ENCODE measurements around the gene COQ2.
"Not testable (repeated sequence)": the region's sequence is repeated elsewhere in the genome, so short reads cannot be mapped to it uniquely, and the experiment has no call there.

The COQ2 gene, protein sequence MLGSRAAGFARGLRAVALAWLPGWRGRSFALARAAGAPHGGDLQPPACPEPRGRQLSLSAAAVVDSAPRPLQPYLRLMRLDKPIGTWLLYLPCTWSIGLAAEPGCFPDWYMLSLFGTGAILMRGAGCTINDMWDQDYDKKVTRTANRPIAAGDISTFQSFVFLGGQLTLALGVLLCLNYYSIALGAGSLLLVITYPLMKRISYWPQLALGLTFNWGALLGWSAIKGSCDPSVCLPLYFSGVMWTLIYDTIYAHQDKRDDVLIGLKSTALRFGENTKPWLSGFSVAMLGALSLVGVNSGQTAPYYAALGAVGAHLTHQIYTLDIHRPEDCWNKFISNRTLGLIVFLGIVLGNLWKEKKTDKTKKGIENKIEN

DNA sequence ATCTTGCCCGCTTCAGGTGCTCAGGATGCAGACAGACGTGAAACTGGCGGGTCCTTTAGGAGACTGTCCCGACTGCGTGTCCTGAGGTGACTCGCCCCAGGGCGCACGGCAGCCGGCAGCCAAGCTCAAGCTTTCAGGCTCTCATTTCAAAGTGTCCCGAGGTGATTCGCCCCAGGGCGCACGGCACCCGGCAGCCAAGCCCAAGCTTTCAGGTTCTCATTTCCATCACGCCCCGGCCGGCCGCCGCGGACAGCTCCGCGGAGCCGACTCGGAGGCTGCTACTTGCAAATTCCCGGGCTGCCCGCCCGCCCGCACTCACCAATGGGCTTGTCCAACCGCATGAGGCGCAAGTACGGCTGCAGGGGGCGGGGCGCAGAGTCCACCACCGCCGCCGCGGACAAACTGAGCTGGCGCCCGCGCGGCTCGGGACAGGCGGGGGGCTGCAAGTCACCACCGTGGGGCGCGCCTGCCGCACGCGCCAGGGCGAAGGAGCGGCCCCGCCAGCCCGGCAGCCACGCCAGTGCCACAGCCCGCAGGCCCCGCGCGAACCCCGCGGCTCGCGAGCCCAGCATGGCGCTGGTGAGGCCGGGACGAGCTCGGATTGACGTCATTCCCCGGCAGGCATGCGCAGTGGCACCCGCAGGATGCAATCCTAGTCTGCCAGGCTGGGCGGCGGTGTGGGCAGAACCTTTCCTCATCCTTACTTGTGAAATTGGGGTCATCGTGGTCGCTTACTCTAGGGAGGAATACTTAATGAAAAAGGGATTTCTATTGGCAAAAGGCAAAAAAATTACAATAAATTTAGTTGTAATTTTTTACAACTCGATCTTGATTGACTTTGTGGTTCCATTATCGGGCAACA lies at the start of gene COQ2:
Gene COQ2, minus strand, starts transcription at position 606 of the 862 bp plus-strand sequence. Its CDS starts 34 bp downstream, at position 572.
- DNase-seq (ENCODE audit: low read depth in 2 of 2): peak; percentile 79 to 92

DNA sequence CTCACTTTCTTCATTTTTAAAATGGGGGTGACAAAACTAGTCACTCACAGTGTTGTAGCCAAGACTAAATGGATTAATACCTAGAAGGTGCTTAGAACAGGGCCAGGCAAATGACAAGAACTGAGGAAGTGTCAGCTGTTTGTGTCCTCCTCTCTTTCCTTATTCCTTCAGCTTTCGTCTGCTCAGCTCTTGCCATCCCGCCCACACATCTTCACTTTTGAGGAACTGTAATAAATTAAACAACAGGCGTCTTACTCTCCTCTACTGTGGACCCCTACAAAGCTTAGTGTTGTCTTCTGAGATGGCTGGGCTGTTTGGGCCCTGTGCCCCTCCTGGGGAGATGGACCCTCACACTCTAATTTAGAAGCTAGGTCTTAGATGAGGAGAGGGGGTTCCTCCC lies 47.4 kb upstream of the COQ2 start:
- DNase-seq (ENCODE audit: low read depth in 2 of 2): no peak

DNA sequence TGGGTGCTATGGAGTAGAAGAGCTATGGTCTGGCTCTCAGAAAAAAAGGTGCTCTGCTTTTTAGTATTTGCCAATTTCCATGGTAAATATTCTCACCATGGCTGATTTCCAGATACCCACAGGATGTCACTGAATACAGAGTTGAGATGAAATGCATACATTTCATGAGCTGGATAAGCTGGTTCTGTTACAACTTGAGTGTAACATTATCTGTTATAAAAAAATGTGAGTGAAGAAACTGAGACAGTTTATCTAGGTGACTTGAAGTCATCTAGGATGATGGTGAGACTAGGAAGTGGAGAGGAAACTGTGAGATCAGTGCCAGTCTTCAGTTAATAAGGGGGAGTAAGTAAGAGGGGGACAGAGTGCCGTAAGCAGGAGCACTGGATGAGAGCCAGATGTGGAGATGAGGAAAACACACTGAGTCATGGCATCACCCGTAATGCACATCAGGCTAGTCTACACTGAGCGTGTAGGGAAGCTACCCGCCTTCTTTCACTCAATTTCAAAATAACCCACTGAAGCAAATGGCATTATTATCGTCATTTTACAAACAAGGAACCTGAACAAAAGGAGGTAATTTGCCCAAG lies 45.0 kb upstream of the COQ2 start:
- no peak for DNase-seq (ENCODE audit: low read depth in 2 of 2)

DNA sequence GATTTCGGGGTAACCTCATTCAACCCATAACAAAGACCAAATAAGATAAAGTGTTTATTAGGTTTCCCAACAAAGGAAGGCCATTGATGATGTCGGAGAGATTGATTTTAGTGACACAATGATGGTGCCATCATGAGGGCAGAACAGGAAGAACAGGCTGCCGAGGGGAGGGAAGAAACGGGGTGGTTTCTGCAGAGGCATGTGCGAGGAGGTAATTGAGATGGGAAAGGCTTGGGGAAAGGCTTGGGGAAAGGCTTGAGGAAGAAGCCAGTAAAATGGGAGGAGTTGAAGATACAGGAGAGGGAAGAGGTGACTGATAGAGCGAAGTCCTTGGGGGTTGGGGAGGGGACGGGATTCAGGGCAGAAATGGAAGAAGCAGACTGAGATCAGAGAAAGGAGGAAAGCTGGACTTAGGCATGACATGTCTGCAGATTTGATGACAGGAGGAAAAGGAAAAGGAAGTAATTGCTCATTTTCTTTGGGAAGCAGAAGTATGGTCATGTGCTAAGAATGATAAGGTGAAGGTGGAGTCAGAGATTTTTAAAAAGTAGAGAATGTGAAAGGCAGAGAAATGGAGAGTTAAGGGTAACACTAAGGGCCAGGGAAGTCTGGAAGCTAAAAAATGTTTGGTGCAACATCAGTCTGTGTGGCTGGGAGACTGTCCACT lies 44.1 kb upstream of the COQ2 start:
- no peak for DNase-seq (ENCODE audit: low read depth in 2 of 2)

DNA sequence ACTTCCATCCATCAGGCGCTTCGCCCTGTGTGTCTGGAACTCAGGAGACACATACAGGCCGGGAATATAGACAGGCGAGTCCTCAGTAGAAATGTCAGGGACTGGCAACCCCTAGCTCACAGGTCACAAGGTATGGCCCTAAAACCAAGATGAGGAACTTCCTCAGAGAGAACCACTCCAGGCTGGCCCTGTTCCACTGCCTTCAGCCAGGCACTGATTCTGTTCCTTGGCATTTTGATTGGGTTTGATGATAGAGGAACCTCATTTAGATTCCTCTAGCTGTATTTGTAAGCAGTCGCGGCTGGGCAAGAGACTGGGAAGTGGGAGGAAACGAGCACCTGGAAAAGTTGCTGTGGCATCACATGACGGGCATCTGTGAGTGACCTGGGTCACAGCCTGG lies 41.9 kb upstream of the COQ2 start:
- no peak for DNase-seq (ENCODE audit: low read depth in 2 of 2)

DNA sequence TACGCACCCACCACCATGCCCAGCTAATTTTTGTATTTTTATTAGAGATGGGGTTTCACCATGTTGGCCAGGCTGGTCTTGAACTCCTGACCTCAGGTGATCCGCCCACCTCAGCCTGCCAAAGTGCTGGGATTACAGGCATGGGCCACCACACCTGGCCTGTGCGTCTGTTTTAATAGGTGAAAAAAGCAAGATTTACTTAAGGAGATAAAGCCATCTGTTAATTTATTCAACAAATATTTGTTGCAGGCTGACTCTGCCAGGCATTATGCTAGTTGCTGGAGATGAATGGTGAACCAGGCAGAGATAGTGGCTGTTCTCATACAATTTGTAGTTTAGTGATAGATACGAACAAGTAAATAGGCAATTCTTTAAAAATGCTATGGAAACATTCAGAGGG lies 40.7 kb upstream of the COQ2 start:
- not testable (repeated sequence) for DNase-seq (ENCODE audit: low read depth in 2 of 2)

DNA sequence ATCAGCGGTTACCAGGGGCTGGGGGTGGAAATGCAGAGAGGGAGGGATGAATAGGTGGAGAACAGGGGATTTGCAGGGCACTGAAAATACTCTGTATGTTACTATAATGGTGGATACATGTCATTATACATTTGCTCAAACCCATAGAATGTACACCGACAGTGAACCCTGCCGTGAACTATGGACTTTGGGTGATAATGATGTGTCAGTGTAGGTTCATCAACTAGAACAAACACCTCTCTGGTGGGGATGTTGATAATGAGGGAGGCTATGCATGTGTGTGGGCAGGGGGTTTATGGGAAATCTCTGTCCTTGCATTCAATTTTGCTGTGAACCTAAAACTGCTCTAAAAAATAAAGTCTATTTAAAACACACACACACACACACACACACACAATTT lies 38.5 kb upstream of the COQ2 start:
- DNase-seq (ENCODE audit: low read depth in 2 of 2): no peak

DNA sequence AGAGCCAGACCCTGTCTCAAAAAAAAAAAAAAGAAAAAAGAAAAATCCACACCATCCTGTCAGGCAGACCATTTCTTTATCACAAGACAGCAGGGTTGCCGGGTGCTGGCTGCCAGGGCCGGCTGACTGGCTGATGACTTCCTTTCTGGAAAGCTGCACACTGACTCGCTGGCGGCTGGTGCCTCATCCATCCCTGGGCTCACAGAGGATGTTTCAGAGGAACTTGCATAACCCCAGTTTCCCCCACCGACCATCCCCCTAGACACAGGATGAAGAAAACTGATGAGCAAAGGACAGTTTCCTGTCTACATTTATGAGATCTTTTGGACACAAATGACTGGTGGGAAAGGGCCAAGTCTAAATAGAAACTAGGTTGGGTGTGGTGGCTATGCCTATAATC lies 36.0 kb upstream of the COQ2 start:
- DNase-seq (ENCODE audit: low read depth in 2 of 2): no peak

DNA sequence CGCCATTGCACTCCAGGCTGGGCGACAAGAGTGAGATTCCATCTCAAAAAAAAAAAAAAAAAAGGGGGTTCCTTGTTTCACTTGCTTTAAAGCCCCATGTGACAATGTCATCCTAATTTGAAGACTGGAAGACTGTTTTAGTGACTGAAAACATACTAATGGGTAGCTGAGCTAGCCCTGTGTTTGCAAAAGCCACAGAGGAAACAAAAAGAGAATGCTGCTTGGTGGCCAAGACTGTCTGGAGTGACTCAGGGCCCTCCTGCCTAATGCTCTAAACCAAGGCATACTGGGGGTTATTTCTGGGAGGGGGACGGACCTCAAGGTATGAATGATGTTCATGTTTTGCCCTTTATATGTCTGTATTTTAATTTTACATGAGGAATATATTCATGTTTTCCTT lies 34.1 kb upstream of the COQ2 start:
- DNase-seq (ENCODE audit: low read depth in 2 of 2): no peak

DNA sequence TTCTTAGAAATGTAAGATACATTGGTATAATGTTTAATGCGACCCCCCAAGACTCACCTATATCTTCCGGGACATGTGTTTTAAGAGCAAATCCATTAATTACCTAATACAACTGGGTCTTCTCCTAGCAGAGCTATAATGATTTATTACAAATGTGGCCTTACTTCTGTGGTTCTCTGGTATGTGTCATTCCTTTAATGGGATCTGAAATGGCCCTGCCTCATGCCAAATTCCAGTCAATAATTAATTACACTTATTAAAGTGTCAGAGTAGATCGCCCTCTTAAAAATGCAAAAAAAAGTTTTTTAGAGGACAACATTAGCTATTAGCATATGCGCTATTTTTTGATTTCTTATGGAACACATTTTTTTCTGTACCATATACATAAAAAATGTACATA lies 33.1 kb upstream of the COQ2 start:
- no peak for DNase-seq (ENCODE audit: low read depth in 2 of 2)

DNA sequence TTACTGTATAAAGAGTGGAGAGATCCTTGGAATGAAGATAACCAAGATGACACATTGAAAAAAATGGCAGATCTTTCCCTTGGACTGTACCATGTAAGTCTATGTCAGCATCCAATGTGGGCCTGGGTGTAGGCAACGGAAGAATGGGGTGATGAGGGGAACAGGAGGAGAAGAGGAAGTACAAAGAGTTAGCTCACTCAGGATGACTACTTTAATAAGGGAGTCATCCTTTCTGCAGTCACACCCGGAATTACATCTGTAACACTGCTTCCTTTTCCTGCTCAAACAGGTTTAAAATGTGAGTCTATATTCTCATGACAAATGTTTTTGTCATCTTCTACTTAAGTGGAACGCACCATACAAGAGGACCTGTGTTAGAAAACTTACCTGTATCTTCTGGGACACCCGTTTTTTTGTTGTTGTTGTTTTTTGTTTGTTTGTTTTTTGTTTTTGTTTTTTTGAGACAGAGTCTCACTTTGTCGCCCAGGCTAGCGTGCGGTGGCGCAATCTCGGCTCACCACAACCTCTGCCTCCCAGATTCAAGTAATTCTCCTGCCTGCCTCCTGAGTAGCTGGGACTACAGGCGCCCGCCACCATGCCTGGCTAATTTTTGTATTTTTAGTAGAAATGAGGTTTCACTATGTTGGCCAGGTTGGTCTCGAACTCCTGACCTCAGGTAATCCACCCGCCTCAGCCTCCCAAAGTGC lies 32.0 kb upstream of the COQ2 start:
- DNase-seq (ENCODE audit: low read depth in 2 of 2): no peak

DNA sequence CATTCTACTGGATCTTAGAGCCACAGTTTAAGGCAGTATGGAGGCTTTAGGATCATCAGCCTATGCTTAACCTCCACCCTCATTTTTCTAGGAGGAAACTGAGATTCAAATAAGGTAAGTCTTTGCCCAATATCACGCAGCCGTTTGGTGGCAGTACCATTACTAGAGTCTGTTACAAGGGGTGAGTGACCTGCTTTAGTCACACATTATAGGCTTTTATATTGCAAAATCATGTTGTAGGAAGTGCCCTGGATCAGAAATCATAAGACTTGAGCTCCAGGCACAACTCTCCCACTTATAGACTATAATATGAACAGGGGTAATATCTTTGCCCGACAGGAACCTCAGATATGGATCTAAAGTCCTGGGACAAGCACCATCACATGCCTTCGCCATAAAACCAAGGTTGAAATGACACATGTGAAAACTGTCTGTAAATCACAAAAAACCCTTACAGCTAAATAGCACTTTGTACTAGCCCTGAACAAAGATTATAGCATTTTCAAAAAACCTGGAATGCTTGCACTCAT lies 30.8 kb upstream of the COQ2 start:
- no peak for DNase-seq (ENCODE audit: low read depth in 2 of 2)

DNA sequence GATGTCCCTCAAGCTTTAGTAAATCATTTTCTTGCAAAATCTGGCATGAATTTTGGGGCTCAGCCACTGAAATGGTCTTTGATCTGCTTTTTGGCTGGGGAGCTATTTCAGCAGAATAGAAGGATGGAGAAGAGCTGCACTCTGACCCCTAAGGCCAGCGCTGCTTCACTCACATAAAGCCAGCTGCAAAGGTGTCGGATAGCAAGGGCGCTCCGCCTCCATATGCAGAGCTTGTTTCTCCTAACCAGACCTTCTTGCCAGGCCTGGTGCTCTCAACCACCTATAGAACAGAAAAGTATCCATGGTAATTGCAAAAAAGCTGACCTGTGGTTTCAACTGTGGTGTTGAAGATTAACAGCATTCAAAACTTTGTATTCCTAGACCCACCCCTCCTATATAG lies 24.1 kb upstream of the COQ2 start:
- no peak for DNase-seq (ENCODE audit: low read depth in 2 of 2)

DNA sequence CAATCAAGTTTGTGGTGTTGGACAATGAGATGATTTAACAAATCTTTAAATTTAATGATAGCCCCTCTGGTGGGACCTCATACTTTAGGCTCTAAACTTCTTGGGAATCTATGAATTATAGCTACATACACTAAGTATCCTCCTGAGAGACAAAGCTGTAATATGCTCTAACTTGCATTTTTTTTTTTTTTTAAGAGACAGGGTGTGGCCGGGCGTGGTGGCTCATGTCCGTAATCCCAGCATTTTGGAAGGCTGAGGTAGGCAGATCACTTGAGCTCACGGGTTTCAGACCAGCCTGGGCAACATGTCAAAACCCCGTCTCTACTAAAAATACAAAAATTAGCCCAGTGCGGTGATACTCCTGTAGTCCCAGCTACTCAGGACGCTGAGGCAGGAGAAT lies 23.3 kb upstream of the COQ2 start:
- no peak for DNase-seq (ENCODE audit: low read depth in 2 of 2)

DNA sequence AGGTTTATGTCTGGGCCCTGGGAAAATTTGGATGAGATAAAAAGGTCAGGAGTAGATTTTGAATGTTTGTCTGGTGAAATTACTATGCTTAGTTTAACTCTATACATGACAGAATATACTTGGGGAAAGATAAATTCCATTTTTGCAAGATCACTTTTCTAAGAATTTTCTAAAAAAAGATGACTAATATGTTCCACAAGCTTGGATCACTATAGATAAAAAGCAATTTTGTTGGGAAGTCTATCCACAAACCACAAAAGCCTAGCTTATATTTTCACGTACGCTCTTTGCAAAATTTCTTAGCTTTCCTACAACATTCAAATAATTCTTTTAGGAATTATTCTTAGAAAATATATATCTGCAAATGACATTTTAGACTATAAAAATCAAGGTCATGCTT lies 20.6 kb upstream of the COQ2 start:
- DNase-seq (ENCODE audit: low read depth in 2 of 2): no peak

DNA sequence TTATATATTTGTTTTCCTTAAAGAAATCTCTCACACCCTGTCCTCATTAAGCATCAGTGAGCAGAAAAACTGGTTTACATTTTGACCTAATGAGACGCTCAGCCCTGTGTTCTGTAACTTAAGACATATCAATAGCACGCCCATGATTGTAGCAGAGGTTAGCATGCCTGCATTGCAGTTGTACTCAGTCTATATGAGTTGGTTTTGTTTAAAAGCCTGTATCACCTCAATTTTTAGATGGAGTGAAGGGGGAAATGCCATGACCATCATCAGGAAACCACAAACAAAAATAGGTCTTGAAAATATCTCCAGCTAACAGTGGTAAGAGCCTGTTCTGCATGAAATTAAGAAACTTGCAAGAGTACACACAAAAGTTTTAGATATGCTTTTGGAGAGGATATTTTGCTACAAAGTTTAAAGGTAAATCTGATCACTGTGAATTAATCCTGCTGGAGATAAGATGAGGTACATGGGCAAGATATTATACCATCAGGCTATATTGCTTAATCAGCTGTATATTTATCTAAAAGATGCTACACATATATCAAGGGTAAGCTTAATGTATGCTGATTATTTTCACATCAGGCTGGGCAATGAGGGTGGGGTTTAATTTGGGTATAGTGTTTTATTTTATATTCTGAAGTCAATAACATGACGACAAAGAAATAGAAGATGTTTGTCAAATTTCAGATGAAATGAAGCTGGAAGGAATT lies 13.1 kb upstream of the COQ2 start:
- no peak for DNase-seq (ENCODE audit: low read depth in 2 of 2)

DNA sequence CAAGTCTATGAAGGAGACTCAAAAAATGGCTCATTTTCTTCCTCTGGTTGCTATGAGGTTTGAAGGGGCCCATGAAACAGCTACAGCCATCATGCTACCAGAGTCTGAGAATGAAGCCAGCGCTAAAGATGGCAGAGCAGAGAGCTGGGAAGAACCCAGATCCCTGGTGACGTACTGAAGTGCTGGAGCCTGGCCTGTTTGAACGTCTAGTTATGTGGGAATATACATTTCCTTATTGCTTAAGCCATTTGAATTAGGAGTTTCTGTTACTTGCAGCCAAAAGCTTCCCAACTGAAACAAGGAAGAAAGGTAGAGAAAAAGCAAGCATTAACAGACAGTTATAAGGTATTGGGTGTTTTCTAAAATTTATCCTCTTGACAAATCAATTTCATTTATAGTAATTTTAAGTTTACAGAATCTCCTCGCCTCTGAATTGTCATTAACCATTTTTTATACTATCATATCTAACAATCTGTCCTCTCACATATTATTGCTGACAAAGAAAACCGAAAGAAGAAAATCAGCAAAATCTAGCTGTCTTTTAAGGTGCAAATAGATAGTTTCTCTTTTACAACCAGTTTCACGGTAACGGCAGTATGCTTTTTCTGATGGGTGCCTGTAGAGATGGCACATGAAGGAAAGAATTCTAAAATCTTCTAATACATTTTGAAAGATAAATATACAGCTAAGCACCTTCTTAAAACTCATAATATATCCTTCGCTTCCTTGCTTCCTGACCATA lies 8.9 kb upstream of the COQ2 start:
- DNase-seq (ENCODE audit: low read depth in 2 of 2): no peak

DNA sequence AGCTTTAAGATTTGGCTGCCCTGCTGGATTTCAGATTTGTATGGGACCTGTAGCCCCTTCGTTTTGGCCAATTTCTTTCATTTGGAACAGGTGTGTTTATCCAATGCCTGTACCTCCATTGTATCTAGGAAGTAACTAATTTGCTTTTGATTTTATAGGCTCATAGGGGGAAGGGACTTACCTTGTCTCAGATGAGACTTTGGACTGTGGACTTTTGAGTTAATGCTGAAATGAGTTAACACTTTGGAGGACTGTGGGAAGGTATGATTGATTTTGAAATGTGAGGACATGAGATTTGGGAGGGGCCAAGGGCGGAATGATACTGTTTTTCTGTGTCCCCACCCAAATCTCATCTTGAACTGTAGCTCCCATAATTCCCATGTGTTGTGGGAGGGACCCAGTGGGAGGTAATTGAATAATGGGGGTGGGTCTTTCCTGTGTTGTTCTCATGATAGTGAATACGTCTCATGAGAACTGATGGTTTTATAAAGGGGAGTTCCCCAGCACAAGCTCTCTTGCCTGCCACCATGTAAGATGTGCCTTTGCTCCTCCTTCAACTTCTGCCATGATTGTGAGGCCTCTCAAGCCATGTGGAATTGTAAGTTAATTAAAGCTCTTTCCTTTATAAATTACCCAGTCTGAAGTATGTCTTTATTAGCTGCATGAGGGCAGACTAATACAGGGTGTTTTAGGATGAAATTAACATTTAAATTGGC lies 5.6 kb upstream of the COQ2 start:
- not testable (repeated sequence) for DNase-seq (ENCODE audit: low read depth in 2 of 2)

DNA sequence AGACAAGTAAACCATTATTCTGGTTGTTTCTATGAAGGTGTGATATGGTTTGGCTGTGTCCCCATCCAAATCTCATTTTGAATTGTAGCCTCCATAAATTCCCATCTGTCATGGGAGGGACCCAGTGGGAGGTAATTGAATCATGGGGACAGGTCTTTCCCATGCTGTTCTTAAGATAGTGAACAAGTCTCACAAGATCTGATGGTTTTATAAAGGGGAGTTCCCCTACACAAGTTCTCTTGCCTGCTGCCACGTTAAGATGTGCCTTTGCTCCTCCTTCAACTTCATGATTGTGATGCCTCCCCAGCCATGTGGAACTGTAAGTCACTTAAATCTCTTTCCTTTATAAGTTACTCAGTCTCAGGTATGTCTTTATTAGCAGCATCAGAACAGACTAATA lies 3.8 kb upstream of the COQ2 start:
- DNase-seq (ENCODE audit: low read depth in 2 of 2): not testable (repeated sequence)
